SHP77 treated with DMSO at 0.1 percent for 48 hours (cell line): ENCODE results near the gene GMCL1.
"Not testable (repeated sequence)": the region's sequence is repeated elsewhere in the genome, so short reads cannot be mapped to it uniquely, and the experiment has no call there.

Experiments
- DNase-seq: peaks from one replicate; lab custom pipeline; 2025; lab: John Stamatoyannopoulos, UW

Gene GMCL1, protein sequence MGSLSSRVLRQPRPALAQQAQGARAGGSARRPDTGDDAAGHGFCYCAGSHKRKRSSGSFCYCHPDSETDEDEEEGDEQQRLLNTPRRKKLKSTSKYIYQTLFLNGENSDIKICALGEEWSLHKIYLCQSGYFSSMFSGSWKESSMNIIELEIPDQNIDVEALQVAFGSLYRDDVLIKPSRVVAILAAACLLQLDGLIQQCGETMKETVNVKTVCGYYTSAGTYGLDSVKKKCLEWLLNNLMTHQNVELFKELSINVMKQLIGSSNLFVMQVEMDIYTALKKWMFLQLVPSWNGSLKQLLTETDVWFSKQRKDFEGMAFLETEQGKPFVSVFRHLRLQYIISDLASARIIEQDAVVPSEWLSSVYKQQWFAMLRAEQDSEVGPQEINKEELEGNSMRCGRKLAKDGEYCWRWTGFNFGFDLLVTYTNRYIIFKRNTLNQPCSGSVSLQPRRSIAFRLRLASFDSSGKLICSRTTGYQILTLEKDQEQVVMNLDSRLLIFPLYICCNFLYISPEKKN

DNA sequence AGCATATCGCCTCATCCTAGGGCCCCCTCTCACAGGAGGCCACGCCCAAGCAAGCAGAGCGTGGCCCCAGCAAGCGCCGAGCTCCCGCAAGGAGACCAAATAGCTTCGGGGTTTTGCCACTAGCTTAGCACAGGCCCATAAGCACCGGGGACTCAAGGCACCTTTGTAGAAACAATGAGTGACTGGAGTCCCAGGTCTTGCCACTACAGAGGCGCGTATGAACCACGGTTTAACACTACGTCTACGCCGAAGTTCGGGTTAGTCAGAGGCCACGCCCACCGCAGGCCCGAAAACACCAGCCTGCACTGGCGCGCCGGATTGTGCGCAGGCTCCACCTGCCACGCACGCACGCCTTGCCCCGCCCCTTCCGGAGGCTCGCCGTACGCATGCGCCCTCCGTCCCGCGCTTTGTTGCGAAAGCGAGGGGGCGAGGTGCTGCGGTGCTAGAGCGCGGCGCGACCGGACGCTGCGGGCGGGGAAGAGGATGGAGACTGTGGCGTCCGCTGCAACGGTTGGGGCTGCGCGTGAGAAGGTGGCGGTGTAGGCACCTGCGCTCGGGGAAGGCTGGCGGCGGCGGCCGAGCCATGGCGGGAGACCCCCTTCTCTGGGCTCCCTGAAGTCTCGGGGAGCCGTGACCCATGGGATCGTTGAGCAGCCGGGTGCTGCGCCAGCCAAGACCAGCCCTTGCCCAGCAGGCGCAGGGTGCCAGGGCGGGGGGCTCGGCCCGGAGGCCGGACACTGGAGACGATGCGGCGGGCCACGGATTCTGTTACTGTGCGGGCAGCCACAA lies at the start of gene GMCL1:
TSS of gene GMCL1 (plus strand) at position 405 of the 789 bp plus-strand sequence. CDS start at position 638, 233 bp downstream.
- DNase-seq, result peak; percentile 64

DNA sequence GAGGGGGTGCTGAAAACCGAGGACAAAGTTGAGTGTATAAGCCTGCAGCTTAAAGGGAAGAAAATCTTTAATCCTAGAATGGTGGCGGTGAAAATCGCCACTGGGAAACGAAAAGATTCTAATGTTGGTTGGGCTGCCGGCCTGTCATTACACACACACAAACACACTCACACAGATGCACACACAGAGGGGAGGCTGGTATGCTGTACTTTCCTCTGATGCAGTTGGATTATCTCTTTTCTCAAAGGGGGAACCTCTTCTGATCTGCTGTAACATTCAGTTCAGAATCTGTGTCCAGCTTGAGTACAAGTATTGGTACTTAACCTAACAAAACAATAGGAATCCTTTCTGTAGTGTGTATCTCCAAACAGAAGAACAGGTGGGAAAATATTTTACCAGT lies 48.5 kb upstream of the GMCL1 start:
- no peak for DNase-seq

DNA sequence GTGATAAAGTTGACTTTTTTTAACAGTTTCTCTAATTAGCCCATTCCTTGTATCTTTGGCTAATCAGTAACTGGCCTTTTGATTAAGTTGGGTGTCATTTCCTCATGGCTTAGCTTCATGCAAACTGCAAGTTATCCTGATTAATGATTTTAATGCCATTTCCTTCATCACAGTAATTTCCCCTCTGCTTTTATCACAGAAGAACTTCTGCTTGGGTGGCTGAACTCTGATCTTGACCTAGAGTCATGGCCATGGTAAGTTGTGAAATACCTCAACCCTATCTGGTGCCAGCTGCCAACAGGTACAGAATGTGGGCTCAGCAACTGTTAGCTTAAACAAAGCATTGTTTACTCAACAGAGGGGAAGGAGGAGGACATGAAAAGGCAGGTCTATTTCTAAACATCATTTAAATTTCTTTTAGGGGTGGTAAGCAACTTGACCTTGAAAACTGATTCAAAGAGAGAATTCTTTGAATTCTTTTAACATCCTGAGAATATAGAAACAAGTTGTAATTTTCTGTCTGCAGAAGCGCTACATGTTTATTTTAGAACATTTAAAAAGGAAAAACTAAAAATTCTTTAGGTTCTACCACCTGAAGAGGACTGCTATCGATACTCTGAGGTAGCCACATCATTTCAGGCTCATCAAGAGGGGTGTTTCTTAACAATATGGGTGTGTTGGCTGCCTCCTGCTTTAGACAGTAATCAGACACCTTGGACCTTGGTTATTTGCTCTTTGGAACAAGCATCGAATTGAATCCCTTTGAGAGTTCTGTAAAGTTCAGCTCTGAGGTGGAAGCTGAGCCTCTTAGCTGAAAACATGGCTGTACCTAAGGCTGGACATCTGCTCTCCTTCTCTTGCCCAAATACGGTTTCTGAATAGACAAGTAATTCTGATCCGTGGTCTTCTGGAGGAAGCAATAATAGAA lies 47.9 kb upstream of the GMCL1 start:
- peak; percentile 3 for DNase-seq

DNA sequence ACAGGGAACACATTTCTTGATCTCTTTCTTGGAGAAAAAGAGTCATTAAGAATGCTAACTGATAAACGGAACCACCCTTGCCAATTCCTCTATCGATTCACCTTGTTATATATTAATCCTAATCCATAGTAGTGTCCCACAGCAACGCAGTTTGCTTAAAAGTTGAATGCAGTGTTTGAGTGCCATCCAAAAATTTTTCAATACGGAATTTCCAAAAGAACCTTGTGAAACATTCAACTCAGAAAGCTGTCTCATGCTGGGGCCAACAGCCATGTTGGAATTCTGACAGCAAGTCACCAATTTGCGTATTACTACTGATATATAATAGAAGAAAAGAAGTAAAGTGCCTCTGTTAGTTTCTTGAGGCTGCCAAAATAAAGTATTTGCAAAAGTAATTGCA lies 45.2 kb upstream of the GMCL1 start:
- no peak for DNase-seq

DNA sequence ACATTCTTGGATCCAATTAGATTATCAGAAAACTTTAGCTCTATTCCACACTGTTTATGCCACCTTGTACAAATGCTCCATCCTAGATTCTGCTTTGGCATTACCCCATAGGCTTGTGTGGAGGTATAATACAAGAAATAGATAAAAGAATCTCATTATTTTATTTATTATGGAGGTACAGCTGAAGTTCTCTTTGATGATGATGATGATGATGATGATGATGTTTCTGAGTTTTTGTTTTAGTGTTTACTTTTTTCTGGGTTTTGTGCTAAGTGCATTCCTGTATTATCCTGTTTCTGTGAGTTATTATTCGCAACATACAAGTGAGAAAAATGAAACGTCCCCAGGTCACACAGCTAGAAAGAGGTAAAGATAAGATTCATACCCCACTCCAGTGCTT lies 44.1 kb upstream of the GMCL1 start:
- DNase-seq, result no peak

DNA sequence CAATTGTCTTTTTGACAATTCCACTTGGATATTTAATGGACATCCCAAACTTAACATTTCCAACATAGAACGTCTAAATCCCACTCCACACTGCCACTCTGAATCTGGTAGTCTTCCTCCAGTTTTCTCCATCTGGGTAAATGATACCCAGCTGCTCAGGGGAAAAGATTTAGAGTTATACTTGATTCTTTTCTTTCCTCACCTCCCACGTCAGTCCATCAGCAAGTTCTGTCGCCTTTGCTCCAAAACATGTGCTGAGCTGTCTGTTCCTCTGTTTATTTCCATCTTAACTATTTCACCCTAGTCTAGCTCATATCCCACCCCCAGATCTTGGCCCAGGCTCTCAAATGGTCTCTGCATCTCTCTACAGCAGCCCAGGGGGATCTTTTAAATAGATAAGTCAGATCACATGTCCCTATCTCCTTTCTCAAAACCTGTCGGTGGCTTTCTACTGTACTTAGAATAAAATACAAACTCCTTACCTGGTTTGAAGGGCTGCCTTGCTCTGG lies 43.4 kb upstream of the GMCL1 start:
- no peak for DNase-seq

DNA sequence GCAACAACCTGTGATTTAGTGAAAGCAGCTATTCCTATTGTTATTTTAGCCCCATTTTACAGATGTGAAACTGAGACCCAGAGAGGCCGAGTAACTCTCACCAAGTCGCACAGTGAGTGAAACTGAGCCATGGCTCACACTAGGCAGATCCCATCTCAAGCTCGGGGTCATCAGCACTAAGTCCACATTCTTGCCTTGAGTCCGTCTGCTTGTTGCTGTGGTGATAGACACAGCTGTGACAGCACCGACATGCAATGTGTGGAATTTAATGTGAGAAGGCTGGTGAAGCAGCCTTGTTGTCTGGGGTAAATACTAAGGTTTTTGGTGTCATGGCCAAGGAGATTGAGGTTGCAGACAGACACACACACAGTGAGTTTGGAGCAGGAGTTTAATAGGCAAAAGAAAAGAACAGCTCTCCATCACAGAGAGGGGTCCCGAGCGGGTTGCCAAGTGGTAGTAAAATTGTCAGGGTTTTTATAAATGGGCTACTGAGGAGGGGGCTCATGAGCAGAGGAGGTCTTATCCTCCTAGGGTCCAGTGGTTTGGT lies 40.2 kb upstream of the GMCL1 start:
- no peak for DNase-seq

DNA sequence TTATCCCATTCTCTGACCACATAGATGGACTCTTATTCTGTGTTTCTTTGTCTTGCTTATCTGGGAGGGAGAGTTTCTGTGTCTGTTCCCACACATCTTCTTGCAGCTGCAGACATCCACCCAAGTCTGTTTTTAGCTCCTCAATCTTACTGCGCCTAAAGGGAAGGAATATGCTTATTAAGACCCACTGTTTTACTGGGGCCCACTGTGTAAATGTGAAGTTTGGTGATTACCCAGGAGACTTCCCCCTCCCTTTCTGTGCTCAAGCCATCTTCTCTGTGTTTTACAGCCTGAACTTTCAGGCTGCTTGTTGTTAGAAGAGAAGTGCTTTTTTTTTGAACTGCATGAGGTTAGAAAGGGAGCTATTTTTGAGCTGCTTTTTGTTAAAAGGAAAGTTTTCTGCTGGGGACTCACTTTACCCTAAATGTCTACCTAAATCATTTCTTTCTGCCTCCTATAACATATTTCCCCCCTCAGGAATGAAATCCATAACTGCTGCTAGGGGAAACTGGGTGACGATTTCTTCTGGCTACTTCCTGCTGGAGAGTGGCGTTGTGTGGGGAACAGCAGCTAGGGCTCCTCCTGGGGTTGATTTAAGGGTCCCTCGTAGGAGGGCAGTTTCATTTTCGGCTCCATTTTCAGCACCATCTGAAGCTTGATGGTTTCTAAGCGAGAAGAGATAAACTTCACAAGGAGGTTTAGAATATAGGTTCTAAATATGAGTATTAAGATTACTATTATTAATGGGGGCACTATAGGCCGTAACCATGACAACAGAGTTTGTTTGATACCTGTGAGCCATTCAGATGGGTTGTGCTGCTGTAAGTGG lies 39.5 kb upstream of the GMCL1 start:
- no peak for DNase-seq

DNA sequence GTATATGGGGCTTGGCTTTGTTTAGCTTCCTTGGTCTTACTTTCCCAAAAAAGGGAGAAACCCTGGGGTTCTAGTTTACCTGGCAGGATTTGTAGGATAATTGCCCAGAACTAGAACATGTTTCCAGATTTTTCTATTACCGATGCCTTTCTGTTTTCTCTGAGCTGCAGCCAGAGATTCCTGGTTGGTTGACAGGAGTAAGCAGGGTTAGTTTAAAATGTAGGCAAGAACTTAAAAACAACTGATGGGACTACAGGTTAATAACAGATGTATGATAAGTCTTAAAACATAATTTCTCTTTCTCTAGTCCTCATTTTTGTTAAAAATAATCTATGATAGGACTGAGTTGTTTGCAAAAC lies 38.9 kb upstream of the GMCL1 start:
- DNase-seq, result no peak

DNA sequence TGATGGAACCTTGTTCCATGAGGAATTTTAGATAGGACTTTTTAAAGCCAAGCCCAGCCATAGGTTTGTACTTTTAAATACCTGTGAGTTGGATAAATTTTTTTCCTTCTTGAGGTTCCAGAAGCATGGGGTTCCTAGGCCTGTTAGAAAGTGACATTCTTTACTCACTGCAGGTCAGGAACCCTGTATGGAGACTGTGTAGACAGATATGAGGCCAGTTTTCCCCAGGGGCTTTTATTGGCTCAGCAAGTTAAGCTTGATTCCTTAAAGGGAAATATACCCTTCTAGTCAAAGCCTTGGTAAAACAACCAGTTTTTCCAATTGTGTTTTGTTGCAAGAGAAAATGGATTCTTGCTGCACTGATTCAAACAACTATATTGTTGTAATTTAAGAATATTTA lies 38.4 kb upstream of the GMCL1 start:
- no peak for DNase-seq

DNA sequence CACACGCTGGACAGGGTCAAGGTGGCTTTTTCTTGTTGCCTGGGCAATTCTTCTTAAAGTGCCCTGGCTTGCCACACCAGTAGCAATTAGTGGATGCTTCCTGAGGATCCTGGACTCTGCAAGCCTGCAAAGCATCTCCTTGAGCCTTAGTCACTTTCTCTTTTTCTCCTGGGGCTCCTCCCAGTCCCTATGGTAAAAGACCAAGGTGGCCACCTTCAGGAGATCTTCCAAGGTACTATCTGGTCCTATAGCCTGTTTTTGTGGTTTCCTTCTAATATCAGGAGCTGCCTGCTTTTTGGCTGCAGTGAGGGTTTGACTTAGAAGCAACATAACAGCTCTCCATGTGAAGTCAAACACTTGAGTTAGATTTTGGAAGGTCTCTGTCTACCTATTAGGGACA lies 33.3 kb upstream of the GMCL1 start:
- DNase-seq, result no peak

DNA sequence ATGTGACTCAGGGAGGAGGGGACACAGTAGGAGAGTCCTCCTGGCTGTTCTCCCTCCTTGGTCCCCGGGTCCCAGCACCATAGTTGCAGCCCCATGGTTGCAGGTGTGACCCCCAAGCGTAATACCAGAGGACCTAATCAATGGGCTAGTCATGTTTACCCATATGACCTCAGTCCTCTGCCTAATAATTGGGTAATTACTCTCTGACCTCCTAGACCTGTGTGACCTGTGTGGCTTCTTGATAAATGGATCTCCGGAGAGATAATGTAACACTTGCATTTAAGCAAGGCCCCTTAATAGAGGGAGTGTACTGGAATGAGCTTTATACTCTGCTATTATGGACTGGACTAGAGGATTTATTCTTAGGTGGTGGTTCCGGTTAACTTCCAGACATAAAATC lies 32.2 kb upstream of the GMCL1 start:
- no peak for DNase-seq

DNA sequence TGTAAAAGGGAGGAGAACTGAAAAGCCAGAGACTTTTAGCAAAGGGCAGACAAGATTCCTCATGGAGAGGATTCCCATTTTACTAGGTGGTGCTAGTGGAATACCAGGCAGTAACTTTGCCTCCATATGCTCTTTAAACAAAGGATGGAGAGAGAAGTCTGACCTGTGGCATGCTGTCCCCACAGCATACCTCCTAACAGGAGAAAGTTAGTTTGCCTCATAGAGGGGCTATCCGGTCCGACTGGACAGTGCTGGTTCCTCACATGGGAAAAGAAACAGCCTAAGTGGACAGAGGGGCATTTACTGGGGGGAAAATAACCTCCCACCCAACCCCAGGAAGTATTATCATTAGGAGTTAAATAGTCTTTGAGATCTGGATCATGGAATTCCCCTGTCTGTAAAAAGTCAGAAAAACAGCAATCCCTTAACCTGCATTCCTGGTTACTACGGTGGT lies 31.6 kb upstream of the GMCL1 start:
- no peak for DNase-seq

DNA sequence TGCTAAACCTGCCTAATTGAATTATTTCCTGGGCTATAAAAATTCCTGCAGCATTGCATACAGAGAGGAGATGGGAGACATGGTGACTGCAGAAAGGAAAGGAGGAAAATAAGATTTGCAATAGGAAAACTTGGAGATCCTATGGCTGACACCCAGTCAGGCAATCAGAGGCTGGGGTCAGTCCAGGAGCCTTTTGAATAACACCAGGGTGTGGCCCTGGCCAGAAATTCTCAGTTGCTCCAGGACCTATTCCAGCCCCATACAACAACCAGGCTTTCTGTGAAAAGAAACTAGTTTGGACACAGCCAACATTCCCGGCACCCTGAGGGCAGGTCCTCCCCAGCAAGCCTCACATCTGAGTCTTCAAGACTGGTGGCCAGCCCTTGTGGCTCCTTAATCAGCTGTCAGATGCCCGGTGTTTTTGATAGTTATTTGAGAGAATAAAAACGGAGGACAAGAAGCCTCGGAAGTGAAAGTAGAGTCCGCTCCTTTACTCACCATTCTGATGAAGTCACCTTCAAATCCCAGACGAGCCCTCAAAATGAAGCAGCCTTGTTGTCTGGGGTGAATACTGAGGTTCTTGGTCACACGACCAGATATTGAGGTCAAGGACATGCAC lies 31.1 kb upstream of the GMCL1 start:
- DNase-seq, result no peak

DNA sequence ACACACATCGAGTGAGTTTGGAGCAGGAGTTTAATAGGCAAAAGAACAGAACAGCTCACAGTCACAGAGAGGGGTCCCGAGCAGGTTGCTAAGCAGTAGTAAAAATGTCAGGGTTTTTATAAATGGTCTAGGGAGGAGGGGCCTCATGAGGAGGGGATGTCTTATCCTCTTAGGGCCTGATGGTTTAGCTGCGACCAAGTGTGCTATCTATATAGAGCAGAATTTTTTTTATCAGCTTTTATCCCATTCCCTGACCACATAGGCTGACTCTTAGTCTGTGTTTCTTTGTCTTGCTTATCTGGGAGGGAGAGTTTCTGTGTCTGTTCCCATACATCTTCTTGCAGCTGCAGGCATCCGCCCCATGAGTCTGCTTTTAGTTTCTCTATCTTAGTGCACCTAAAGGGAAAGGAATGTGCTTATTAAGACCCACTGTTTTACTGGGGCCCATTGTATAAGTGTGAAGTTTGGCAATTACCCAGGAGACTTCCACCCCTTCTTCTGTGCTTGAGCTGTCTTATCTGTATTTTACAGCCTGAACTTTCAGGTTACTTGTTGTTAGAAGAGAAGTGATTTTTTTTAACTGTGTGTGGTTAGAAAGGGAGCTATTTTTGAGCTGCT lies 30.4 kb upstream of the GMCL1 start:
- no peak for DNase-seq

DNA sequence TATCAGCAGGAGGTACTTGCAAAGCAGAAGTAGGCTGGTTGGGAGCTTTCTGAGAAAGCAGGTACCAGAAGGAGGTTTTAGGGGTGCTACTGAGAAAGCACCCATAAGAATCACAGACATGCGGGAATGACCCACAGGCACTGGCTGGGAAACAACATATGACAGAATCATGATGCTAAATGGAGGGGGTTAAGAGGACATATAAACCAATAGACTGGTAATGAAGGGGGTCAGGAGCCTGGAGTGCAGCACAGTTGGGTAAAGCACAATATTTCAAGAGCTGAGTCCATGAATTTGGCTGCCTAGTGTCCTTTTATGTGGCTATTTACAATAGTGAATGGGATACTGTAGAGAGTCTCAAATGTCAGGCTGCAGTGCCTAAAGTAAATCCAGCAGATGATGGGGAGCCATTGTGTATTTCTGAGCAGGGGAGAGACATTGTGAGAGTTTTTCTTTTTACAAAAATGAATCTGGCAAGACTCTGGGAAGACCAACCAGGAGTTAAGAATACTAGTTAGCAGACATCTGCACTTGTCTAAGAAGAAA lies 27.6 kb upstream of the GMCL1 start:
- DNase-seq, result no peak

DNA sequence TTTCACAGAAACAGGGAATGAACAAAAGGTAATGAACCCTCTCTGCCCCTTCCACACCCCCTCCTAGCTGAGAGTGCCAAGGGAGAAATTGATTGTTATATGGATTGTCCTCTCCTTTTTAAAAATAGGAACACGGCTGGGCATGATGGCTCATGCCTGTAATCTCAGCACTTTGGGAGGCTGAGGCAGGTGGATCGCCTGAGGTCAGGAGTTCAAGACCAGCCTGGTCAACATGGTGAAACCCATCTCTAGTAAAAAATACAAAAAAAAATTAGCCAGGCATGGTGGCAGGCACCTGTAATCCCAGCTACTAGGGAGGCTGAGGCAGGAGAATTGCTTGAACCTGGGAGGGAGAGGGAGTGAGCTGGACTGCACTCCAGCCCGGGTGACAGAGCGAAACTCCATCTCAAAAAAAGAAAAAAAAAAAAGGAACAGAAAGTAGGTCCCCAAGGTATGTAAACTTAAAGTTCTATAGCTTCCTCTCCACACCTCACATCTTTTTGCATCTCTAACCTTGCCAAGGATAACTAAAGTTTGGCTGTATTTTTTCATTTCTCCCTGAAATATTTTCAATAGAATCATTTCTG lies 26.6 kb upstream of the GMCL1 start:
- not testable (repeated sequence) for DNase-seq

DNA sequence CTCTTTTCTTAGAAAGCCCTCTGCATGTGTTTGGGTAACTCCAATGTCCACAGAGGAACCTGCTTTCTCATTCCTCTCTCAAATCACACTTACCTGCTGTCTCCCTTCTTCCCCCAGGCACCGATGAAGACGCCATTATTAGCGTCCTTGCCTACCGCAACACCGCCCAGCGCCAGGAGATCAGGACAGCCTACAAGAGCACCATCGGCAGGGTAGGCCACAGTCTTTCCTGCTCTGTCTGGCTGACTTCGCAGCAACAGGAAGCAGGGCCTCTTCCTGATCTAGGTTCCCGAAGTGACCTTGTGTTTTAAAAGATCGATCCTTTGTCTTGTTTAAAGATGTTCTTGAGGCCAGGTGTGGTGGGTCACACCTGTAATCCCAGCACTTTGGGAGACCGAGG lies 25.0 kb upstream of the GMCL1 start:
- no peak for DNase-seq

DNA sequence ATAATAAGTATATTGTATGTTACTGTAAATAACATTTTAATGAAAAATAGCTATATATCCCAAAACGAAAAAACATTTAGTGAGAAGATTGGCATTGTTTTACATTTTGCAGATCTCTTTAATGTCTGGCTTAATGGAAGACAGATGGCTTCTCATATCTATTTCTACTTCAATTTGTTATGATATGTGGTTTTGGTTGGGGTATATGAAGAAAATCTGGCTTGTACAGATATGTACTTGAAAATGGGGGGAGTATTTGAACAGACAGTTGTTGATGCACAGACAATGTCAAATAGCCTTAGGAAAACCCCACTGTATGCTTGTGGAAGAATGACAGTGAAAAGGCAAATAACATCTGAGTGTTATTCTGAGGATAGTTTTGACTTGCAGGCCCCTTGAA lies 23.6 kb upstream of the GMCL1 start:
- no peak for DNase-seq
